ENCODE measurements around the gene GNB1. TPM values are rescaled to one million over a fixed set of nuclear protein-coding genes. Genes with fewer than 3 reads are reported as not detected.
"Not testable (repeated sequence)": the region's sequence is repeated elsewhere in the genome, so short reads cannot be mapped to it uniquely, and the experiment has no call there.

GNB1 gene
- total and polyA plus RNA-seq, 7 donors: 119 to 197 (median 157) TPM

- Histone ChIP-seq H3K36me3 (no peaks in the 10 kb centered on the region), H3K27ac (peak overlapping the region; percentile 60 to 75 (median 70)), H3K9me3 (no peaks in the 10 kb centered on the region), H3K4me1 (peaks cover 0 to 78% (median 69%) of the 10 kb centered on the region in 4 donors), H3K4me3 (peak overlapping the region in 1 of 4 donors; percentile 11), H3K27me3 (no peaks in the 10 kb centered on the region)
- intact Hi-C loops (cut with DNase I): no loop called here
- WGBS, 2 donors: 19 to 36% methylated on average over 9 of the region's 9 CpGs
- TF ChIP-seq POLR2AphosphoS5 (IDR thresholded peaks at IDR 0.05): peak in 3 of 4 donors; percentile 21 to 37 (median 22)
- TF ChIP-seq EP300 (IDR thresholded peaks at IDR 0.05): no peak
- no peak for TF ChIP-seq POLR2A (IDR thresholded peaks at IDR 0.05)
- DNase-seq: peak; percentile 88
Observed at GRCh38 chr1:1858382-1859086, 32.4 kb downstream of the GNB1 start.

GRCh38 chr1:1857096-1857703 is 33.7 kb downstream of the GNB1 start:
- peaks cover 0 to 72% (median 60%) of the 10 kb centered on the region in 4 donors for H3K4me1 ChIP-seq
- DNase-seq: no peak
- no peaks in the 10 kb centered on the region for H3K36me3 ChIP-seq
- intact Hi-C loops (cut with DNase I): no loop called here
- H3K27me3 ChIP-seq: no peaks in the 10 kb centered on the region
- no peaks in the 10 kb centered on the region for H3K9me3 ChIP-seq
- 56 to 63% methylated on average over 4 of the region's 4 CpGs for WGBS, 2 donors
- H3K27ac ChIP-seq: peak overlapping the region; percentile 5 to 75 (median 65)
- H3K4me3 ChIP-seq: no peak overlapping the region
- TF ChIP-seq EP300 (IDR thresholded peaks at IDR 0.05) (no peak), POLR2A (IDR thresholded peaks at IDR 0.05) (no peak), CTCF (IDR thresholded peaks at IDR 0.05) (no peak), POLR2AphosphoS5 (IDR thresholded peaks at IDR 0.05) (no peak)

GRCh38 chr1:1856161-1856560 is 34.7 kb downstream of the GNB1 start:
- intact Hi-C loops (cut with DNase I); H3K27ac ChIP-seq; H3K4me3 ChIP-seq; H3K9me3 ChIP-seq; DNase-seq; H3K27me3 ChIP-seq; H3K36me3 ChIP-seq: not testable (repeated sequence)
- 91 to 93% methylated on average over 6 of the region's 6 CpGs for WGBS, 2 donors
- H3K4me1 ChIP-seq: peaks cover 0 to 62% (median 50%) of the 10 kb centered on the region in 4 donors

- Histone ChIP-seq H3K4me3 (no peak overlapping the region), H3K36me3 (no peaks in the 10 kb centered on the region), H3K4me1 (peaks cover 0 to 47% (median 31%) of the 10 kb centered on the region in 4 donors), H3K27me3 (no peaks in the 10 kb centered on the region), H3K27ac (no peak overlapping the region), H3K9me3 (no peaks in the 10 kb centered on the region)
- 66 to 77% methylated on average over 7 of the region's 7 CpGs for WGBS, 2 donors
- intact Hi-C loops (cut with DNase I): no loop called here
- DNase-seq: no peak
- TF ChIP-seq EP300 (IDR thresholded peaks at IDR 0.05): no peak
Observed at GRCh38 chr1:1853593-1854257, 37.2 kb downstream of the GNB1 start.

GRCh38 chr1:1852619-1853414 is 38.1 kb downstream of the GNB1 start:
- Histone ChIP-seq H3K9me3 (no peaks in the 10 kb centered on the region), H3K4me3 (no peak overlapping the region), H3K27ac (no peak overlapping the region), H3K36me3 (no peaks in the 10 kb centered on the region), H3K27me3 (no peaks in the 10 kb centered on the region), H3K4me1 (peaks cover 0 to 47% (median 31%) of the 10 kb centered on the region in 4 donors)
- no peak for DNase-seq
- WGBS, 2 donors: 85 to 87% methylated on average over 10 of the region's 10 CpGs
- no peak for TF ChIP-seq EP300 (IDR thresholded peaks at IDR 0.05)
- no peak for TF ChIP-seq POLR2AphosphoS5 (IDR thresholded peaks at IDR 0.05)
- no peak for TF ChIP-seq POLR2A (IDR thresholded peaks at IDR 0.05)
- no peak for TF ChIP-seq CTCF (IDR thresholded peaks at IDR 0.05)
- intact Hi-C loops (cut with DNase I): no loop called here

Data from sigmoid colon (tissue), 7 donors.